GM15510 (cell line): Measurements from ENCODE around the gene ATG3.

Source experiments
- POLR2A ChIP-seq: IDR thresholded peaks from 3 replicates; pipeline ENCODE4 v1.6.1; 2011; ENCODE audit warnings: borderline replicate concordance; ENCODE audit not compliant: insufficient read length; ENCODE audit errors: extremely low read depth

Gene ATG3

DNA sequence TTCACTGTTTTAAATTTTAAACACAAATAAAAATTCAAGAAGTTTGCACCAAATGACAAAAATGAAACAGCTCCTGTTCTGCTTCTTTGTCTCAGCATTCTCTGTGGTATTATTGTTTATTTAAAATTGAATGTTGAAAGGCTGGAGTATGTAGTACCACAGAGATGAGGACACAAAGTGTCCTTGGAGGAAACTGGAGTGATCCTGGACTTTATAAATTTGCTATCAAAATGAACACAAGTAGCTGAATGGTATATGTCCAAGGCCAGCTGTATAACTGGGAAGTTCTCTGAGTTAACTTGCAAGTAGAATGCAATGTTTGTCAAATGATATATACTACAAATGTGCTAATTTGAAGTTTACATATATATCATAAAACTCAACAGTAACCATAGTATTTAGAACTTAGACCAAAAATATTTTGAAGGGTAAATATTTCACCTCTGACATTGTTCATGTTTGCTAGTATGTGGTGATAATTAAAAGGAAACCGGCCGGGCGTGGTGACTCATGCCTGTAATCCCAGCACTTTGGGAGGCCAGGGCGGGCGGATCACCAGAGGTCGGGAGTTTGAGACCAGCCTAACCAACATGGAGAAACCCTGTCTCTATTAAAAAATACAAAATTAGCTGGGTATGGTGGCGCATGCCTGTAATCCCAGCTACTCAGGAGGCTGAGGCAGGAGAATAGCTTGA lies 74.8 kb downstream of the ATG3 start:
- no peak for TF ChIP-seq POLR2A

DNA sequence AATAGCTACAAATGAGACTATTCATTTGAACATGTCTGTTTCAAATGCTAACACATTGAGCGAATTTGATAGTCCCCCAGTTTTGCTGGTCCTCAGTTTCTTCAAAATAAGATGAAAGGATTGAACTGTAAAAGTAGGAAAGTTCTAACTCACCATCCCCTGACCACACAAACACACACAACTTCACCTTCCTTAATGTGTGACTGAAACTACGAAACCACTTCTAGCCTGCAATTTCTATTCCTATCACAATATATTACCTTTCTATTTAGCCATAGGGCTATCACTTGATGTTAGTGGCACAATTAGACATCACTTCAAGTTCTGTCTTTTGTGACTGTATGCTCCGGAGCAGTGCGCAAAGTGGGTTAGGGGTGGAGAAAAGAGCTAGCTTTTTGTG lies 77.4 kb downstream of the ATG3 start:
- no peak for TF ChIP-seq POLR2A

DNA sequence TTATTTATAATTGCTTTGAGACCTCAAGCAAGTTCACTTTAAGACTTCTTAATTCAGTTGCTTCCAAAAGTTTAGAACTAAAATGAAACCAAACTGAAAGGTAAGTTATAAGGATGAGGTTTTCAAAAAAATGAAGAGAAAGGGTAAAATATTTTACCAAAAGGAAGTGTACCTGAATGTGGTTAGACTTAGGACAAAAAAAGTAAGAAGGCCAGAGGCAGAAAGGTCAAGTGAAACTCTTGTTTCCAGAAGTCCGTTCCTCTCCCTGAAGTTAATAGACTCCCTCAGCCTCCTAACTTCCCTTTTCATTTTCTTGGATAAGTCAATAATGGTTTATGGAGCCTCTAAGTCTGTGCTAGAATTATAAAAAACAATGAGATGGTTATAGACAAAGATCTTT lies 79.1 kb downstream of the ATG3 start:
- TF ChIP-seq POLR2A: no peak
